ENCODE results near the gene MKRN2OS.

The MKRN2OS gene

DNA sequence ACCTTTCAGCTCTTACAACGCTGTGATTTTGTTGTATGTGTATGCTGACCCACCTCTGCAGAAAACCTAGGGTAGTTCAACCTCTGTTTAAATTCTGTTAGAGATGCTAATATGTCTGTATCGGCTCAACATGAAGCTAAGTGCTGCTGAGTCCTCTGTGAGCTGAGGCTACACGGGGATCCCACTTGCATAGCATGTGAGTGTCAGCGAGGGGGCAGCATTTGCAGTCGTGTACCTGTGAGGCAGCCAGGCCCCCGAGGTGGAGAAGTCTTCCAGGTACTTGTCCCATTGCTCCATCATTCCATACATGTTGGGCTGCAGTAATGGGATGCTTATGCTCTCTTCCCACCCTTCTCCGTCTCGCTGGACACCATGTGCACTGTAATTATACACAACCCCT, 3.7 kb downstream of the MKRN2OS start:
- H3K4me1 ChIP-seq (ENCODE audit: low read length) = peaks cover 15% of the 10 kb centered on the region
- H3F3A ChIP-seq (ENCODE audit: insufficient read depth, low read length) = peaks cover 7% of the 10 kb centered on the region
- no peak overlapping the region for H3K9ac ChIP-seq (ENCODE audit: low read length)
- DNase-seq = no peak
- peak overlapping the region; percentile 48; the same call in 1 of the 2 replicates for H3K27ac ChIP-seq (ENCODE audit: low read length)
- H3K27me3 ChIP-seq (replicated peaks; ENCODE audit: insufficient read depth, low read length) = no peaks in the 10 kb centered on the region
- no peaks in the 10 kb centered on the region for H3K9me3 ChIP-seq (replicated peaks; ENCODE audit: insufficient read depth, low read length)
- H3K79me2 ChIP-seq (ENCODE audit: low read length) = no peaks in the 10 kb centered on the region
- no peak for TF ChIP-seq EZH2 (optimal IDR thresholded peaks at IDR 0.05; ENCODE audit: low read depth, low read length)
- TF ChIP-seq, protein P1, sequence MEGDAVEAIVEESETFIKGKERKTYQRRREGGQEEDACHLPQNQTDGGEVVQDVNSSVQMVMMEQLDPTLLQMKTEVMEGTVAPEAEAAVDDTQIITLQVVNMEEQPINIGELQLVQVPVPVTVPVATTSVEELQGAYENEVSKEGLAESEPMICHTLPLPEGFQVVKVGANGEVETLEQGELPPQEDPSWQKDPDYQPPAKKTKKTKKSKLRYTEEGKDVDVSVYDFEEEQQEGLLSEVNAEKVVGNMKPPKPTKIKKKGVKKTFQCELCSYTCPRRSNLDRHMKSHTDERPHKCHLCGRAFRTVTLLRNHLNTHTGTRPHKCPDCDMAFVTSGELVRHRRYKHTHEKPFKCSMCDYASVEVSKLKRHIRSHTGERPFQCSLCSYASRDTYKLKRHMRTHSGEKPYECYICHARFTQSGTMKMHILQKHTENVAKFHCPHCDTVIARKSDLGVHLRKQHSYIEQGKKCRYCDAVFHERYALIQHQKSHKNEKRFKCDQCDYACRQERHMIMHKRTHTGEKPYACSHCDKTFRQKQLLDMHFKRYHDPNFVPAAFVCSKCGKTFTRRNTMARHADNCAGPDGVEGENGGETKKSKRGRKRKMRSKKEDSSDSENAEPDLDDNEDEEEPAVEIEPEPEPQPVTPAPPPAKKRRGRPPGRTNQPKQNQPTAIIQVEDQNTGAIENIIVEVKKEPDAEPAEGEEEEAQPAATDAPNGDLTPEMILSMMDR (IDR thresholded peaks at IDR 0.05; ENCODE audit: low read length) = no peak
- no peak for TF ChIP-seq EZH2phosphoT487 (IDR thresholded peaks at IDR 0.05; ENCODE audit: low read length)
- no peaks in the 10 kb centered on the region; the same call in 1 of the 2 replicates for H3K36me3 ChIP-seq (replicated peaks; ENCODE audit: insufficient read depth, low read length)
- no peaks in the 10 kb centered on the region for H4K20me1 ChIP-seq (ENCODE audit: insufficient read depth, low read length)
- H3K9me2 ChIP-seq (replicated peaks; ENCODE audit: insufficient read depth, low read length) = no peaks in the 10 kb centered on the region
- no peak overlapping the region for H3K4me2 ChIP-seq (ENCODE audit: low read depth, low read length)
- no peak overlapping the region for H3K4me3 ChIP-seq (ENCODE audit: low read length)
- H2AFZ ChIP-seq (ENCODE audit: low read length) = no peak overlapping the region

DNA sequence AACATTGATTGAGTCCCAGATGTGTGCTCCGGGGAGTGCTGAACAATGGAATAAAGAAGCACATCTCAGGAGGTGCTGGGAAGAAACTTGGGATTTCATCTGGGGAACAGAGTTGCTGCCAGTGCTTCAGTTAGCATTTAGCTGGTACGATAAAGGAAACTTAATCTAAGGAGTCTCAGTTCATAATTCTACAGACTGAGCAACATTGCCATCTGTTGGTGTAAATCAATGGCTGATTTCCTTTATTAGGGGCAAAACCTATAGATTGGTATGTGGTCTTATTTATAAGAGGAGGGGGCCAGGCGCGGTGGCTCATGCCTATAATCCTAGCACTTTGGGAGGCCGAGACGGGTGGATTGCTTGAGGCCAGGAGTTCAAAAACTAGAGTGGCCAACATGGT, 8.9 kb downstream of the MKRN2OS start:
- Histone ChIP-seq H3K27ac (ENCODE audit: low read length) (no peak overlapping the region), H3K36me3 (replicated peaks; ENCODE audit: insufficient read depth, low read length) (no peaks in the 10 kb centered on the region; the same call in 1 of the 2 replicates), H3K9me2 (replicated peaks; ENCODE audit: insufficient read depth, low read length) (no peaks in the 10 kb centered on the region), H4K20me1 (ENCODE audit: insufficient read depth, low read length) (no peaks in the 10 kb centered on the region), H3K4me3 (ENCODE audit: low read length) (no peak overlapping the region), H3K4me2 (ENCODE audit: low read depth, low read length) (no peak overlapping the region), H3K4me1 (ENCODE audit: low read length) (no peaks in the 10 kb centered on the region), H3K79me2 (ENCODE audit: low read length) (no peaks in the 10 kb centered on the region), H3K9ac (ENCODE audit: low read length) (no peak overlapping the region), H3K9me3 (replicated peaks; ENCODE audit: insufficient read depth, low read length) (no peaks in the 10 kb centered on the region), H3F3A (ENCODE audit: insufficient read depth, low read length) (no peaks in the 10 kb centered on the region), H2AFZ (ENCODE audit: low read length) (no peak overlapping the region), H3K27me3 (replicated peaks; ENCODE audit: insufficient read depth, low read length) (no peaks in the 10 kb centered on the region)
- TF ChIP-seq EZH2phosphoT487 (IDR thresholded peaks at IDR 0.05; ENCODE audit: low read length) (no peak), EZH2 (optimal IDR thresholded peaks at IDR 0.05; ENCODE audit: low read depth, low read length) (no peak)
- TF ChIP-seq, protein P1 (IDR thresholded peaks at IDR 0.05; ENCODE audit: low read length) = no peak
- DNase-seq = no peak

DNA sequence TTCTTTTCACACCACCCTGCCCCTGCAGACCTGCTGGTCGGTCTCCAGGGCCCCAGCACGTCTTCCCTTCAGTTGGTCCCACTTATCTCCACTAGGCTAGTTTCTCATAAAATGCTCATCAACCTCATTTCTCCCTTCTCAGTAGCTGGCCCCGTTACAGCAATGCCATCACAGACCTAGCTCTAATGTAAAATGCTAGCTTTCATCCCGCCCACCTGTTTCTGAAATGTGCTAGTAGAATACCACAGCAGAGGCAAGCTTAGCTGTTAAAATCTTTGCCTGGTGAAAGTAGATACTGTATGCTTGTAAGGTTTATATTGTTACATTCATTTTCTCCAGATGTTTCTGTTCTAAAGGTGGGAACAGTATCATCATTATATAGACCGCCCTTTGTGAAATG, 13.1 kb downstream of the MKRN2OS start:
- no peak overlapping the region for H3K4me2 ChIP-seq (ENCODE audit: low read depth, low read length)
- no peak overlapping the region for H2AFZ ChIP-seq (ENCODE audit: low read length)
- no peaks in the 10 kb centered on the region for H3F3A ChIP-seq (ENCODE audit: insufficient read depth, low read length)
- DNase-seq = no peak
- H3K4me3 ChIP-seq (ENCODE audit: low read length) = no peak overlapping the region
- TF ChIP-seq, protein P1 (IDR thresholded peaks at IDR 0.05; ENCODE audit: low read length) = no peak
- TF ChIP-seq EZH2phosphoT487 (IDR thresholded peaks at IDR 0.05; ENCODE audit: low read length) (no peak), EZH2 (optimal IDR thresholded peaks at IDR 0.05; ENCODE audit: low read depth, low read length) (no peak)
- no peaks in the 10 kb centered on the region for H3K9me2 ChIP-seq (replicated peaks; ENCODE audit: insufficient read depth, low read length)
- no peaks in the 10 kb centered on the region for H3K9me3 ChIP-seq (replicated peaks; ENCODE audit: insufficient read depth, low read length)
- no peaks in the 10 kb centered on the region for H3K27me3 ChIP-seq (replicated peaks; ENCODE audit: insufficient read depth, low read length)
- no peaks in the 10 kb centered on the region for H4K20me1 ChIP-seq (ENCODE audit: insufficient read depth, low read length)
- no peak overlapping the region for H3K9ac ChIP-seq (ENCODE audit: low read length)
- no peaks in the 10 kb centered on the region for H3K4me1 ChIP-seq (ENCODE audit: low read length)
- no peak overlapping the region for H3K27ac ChIP-seq (ENCODE audit: low read length)
- H3K79me2 ChIP-seq (ENCODE audit: low read length) = no peaks in the 10 kb centered on the region
- no peaks in the 10 kb centered on the region for H3K36me3 ChIP-seq (replicated peaks; ENCODE audit: insufficient read depth, low read length)
